ENCODE results near the gene SLC38A8. TPM values are rescaled to one million over a fixed set of nuclear protein-coding genes. Genes with fewer than 3 reads are reported as not detected.

Gene SLC38A8
- polyA plus RNA-seq, 1 donor from 2014 or later: not detected

DNA sequence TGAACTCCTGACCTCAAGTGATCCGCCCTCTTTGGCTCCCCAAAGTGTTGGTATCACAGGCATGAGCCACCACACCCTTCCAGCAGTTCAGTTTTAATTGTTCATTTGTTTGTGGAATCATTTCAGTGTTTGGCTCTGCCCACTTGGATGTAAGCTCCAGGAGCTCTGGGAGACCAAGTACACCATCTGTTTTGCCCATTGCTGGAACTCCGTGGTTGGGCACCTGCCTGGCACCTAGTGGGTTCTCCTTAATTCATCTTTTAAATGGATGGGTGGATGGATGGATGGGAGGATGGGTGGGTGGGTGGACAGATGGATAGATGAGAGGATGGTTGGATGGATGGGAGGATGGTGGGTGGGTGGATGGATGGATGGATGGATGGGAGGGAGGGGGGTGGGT, 75.5 kb downstream of the SLC38A8 start:
- Histone ChIP-seq H3K9me2 (ENCODE audit: insufficient read depth, low read length) (no peaks in the 10 kb centered on the region), H3K4me2 (ENCODE audit: low read length) (no peak overlapping the region), H3K4me3 (ENCODE audit: low read length) (no peak overlapping the region), H3K9me3 (ENCODE audit: low read length) (no peaks in the 10 kb centered on the region), H3K27ac (ENCODE audit: low read length) (no peak overlapping the region), H3F3A (ENCODE audit: insufficient read depth, low read length, poor library complexity, severe bottlenecking) (no peaks in the 10 kb centered on the region), H3K79me2 (replicated peaks; ENCODE audit: insufficient read depth, low read length) (no peaks in the 10 kb centered on the region), H3K36me3 (ENCODE audit: insufficient read depth, low read length) (no peaks in the 10 kb centered on the region), H2AFZ (ENCODE audit: low read depth, low read length) (no peak overlapping the region), H4K20me1 (ENCODE audit: insufficient read depth) (no peaks in the 10 kb centered on the region), H3K9ac (ENCODE audit: low read length) (no peak overlapping the region), H3K27me3 (ENCODE audit: insufficient read depth, low read depth, low read length) (peaks cover 7% of the 10 kb centered on the region)
- TF ChIP-seq, protein P1, sequence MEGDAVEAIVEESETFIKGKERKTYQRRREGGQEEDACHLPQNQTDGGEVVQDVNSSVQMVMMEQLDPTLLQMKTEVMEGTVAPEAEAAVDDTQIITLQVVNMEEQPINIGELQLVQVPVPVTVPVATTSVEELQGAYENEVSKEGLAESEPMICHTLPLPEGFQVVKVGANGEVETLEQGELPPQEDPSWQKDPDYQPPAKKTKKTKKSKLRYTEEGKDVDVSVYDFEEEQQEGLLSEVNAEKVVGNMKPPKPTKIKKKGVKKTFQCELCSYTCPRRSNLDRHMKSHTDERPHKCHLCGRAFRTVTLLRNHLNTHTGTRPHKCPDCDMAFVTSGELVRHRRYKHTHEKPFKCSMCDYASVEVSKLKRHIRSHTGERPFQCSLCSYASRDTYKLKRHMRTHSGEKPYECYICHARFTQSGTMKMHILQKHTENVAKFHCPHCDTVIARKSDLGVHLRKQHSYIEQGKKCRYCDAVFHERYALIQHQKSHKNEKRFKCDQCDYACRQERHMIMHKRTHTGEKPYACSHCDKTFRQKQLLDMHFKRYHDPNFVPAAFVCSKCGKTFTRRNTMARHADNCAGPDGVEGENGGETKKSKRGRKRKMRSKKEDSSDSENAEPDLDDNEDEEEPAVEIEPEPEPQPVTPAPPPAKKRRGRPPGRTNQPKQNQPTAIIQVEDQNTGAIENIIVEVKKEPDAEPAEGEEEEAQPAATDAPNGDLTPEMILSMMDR (IDR thresholded peaks at IDR 0.05; ENCODE audit: poor library complexity, severe bottlenecking): no peak
- no peak for TF ChIP-seq EZH2 (IDR thresholded peaks at IDR 0.05; ENCODE audit: borderline replicate concordance, insufficient read depth, low read length, poor library complexity, severe bottlenecking)
- TF ChIP-seq RAD21 (conservative IDR thresholded peaks at IDR 0.05): no peak
- TF ChIP-seq EP300 (conservative IDR thresholded peaks at IDR 0.05; ENCODE audit: poor library complexity, severe bottlenecking): no peak
- TF ChIP-seq, protein P2, sequence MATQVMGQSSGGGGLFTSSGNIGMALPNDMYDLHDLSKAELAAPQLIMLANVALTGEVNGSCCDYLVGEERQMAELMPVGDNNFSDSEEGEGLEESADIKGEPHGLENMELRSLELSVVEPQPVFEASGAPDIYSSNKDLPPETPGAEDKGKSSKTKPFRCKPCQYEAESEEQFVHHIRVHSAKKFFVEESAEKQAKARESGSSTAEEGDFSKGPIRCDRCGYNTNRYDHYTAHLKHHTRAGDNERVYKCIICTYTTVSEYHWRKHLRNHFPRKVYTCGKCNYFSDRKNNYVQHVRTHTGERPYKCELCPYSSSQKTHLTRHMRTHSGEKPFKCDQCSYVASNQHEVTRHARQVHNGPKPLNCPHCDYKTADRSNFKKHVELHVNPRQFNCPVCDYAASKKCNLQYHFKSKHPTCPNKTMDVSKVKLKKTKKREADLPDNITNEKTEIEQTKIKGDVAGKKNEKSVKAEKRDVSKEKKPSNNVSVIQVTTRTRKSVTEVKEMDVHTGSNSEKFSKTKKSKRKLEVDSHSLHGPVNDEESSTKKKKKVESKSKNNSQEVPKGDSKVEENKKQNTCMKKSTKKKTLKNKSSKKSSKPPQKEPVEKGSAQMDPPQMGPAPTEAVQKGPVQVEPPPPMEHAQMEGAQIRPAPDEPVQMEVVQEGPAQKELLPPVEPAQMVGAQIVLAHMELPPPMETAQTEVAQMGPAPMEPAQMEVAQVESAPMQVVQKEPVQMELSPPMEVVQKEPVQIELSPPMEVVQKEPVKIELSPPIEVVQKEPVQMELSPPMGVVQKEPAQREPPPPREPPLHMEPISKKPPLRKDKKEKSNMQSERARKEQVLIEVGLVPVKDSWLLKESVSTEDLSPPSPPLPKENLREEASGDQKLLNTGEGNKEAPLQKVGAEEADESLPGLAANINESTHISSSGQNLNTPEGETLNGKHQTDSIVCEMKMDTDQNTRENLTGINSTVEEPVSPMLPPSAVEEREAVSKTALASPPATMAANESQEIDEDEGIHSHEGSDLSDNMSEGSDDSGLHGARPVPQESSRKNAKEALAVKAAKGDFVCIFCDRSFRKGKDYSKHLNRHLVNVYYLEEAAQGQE (IDR thresholded peaks at IDR 0.05; ENCODE audit: borderline replicate concordance): no peak
- TF ChIP-seq TAF1 (IDR thresholded peaks at IDR 0.05; ENCODE audit: low read depth): no peak
- TF ChIP-seq POLR2AphosphoS5 (IDR thresholded peaks at IDR 0.05): no peak

DNA sequence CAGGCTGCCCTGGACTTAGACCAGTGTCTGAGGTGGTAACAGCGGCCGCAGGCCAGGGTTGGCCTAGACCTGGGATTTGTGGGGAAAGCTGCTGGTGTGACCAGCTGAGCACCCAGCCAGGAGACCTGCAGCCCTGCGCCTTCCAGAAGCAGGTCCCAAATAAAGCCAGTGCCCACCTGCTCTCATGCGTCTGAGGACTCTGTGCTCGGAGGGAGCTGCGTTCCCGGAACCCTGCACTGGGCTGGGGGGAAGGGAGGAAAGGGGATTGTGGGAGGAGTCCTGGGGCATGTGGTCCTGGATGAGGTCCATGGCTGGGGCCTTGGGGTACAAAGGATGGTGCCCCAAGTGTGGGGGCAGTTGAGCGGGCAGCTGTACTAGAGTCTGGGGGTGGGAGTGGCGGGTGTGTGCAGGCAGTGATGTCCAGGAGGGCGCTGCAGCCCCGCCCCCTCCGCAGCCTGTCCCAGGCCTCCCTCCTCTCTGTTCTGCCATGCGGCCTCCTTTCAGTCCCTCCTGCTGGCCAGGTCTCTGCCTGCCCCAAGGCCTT, 76.4 kb downstream of the SLC38A8 start:
- H2AFZ ChIP-seq (ENCODE audit: low read depth, low read length): no peak overlapping the region
- H3K4me3 ChIP-seq (ENCODE audit: low read length): no peak overlapping the region
- H4K20me1 ChIP-seq (ENCODE audit: insufficient read depth): no peaks in the 10 kb centered on the region
- H3K27me3 ChIP-seq (ENCODE audit: insufficient read depth, low read depth, low read length): peaks cover 7% of the 10 kb centered on the region
- no peaks in the 10 kb centered on the region for H3F3A ChIP-seq (ENCODE audit: insufficient read depth, low read length, poor library complexity, severe bottlenecking)
- H3K4me2 ChIP-seq (ENCODE audit: low read length): no peak overlapping the region
- TF ChIP-seq SMC3 (conservative IDR thresholded peaks at IDR 0.05; ENCODE audit: poor library complexity): no peak
- no peak for TF ChIP-seq MXI1 (conservative IDR thresholded peaks at IDR 0.05; ENCODE audit: poor library complexity, severe bottlenecking)
- no peak for TF ChIP-seq EP300 (conservative IDR thresholded peaks at IDR 0.05; ENCODE audit: poor library complexity, severe bottlenecking)
- TF ChIP-seq RAD21 (conservative IDR thresholded peaks at IDR 0.05): no peak
- TF ChIP-seq, protein P1 (IDR thresholded peaks at IDR 0.05; ENCODE audit: poor library complexity, severe bottlenecking): no peak
- TF ChIP-seq EZH2 (IDR thresholded peaks at IDR 0.05; ENCODE audit: borderline replicate concordance, insufficient read depth, low read length, poor library complexity, severe bottlenecking): no peak
- TF ChIP-seq, protein P2 (IDR thresholded peaks at IDR 0.05; ENCODE audit: borderline replicate concordance): no peak
- no peak for TF ChIP-seq POLR2AphosphoS5 (IDR thresholded peaks at IDR 0.05)
- no peak for TF ChIP-seq TAF1 (IDR thresholded peaks at IDR 0.05; ENCODE audit: low read depth)
- no peaks in the 10 kb centered on the region for H3K36me3 ChIP-seq (ENCODE audit: insufficient read depth, low read length)
- no peaks in the 10 kb centered on the region for H3K9me2 ChIP-seq (ENCODE audit: insufficient read depth, low read length)
- no peak overlapping the region for H3K27ac ChIP-seq (ENCODE audit: low read length)
- H3K79me2 ChIP-seq (replicated peaks; ENCODE audit: insufficient read depth, low read length): no peaks in the 10 kb centered on the region
- H3K9me3 ChIP-seq (ENCODE audit: low read length): no peaks in the 10 kb centered on the region
- no peak overlapping the region for H3K9ac ChIP-seq (ENCODE audit: low read length)
